ENCODE data around the gene TRIM15.

DNA sequence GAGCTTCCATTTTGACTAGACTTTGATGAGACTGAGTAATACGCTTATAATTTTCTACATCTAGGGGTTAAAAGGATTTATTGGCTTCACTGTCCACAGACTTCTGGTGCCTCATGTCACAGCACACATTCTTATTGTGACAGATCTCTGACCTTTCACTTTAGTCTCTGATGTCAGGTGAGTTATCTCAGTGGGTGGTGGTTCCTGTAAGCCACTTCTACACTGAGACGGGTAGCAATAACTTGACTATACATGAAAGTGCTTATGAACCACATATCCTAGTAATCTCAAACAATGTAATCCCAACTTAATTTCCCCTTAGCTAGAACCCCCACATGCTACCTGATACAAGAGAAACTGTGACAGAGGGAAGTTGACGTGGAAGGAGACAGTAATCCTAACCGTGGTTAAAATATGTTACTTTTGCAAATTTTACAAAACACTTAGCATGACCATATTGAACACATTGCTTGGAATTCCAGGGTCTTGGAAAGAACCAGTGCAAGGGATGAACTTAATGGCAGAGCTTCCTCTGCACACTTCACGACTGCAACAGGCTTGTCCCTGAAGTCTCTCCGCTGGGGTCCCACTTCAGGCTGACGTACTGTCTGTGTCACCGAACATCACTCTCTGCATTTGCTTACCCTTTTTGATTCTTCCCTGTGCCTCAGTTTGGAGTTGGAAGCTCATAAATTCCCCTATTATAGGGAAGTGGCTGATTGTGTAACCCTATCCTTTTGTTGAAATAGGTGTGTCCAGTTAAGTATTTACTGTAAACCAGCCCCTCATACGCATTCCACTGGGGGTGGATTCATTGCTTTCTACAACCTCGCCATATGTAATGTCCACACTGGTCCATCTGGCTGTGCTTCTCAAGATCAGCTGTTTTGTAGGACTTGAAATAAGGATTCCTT is 33.8 kb upstream of the TRIM15 start:
- TF ChIP-seq, protein P1, sequence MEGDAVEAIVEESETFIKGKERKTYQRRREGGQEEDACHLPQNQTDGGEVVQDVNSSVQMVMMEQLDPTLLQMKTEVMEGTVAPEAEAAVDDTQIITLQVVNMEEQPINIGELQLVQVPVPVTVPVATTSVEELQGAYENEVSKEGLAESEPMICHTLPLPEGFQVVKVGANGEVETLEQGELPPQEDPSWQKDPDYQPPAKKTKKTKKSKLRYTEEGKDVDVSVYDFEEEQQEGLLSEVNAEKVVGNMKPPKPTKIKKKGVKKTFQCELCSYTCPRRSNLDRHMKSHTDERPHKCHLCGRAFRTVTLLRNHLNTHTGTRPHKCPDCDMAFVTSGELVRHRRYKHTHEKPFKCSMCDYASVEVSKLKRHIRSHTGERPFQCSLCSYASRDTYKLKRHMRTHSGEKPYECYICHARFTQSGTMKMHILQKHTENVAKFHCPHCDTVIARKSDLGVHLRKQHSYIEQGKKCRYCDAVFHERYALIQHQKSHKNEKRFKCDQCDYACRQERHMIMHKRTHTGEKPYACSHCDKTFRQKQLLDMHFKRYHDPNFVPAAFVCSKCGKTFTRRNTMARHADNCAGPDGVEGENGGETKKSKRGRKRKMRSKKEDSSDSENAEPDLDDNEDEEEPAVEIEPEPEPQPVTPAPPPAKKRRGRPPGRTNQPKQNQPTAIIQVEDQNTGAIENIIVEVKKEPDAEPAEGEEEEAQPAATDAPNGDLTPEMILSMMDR (IDR thresholded peaks at IDR 0.05): no peak
- TF ChIP-seq POLR2A (IDR thresholded peaks at IDR 0.05): no peak

Measured in adrenal gland (tissue), 5 donors.